Jurkat, Clone E6-1 (cell line): ENCODE results near the gene PDE4DIP.
"Not testable (repeated sequence)": the region's sequence is repeated elsewhere in the genome, so short reads cannot be mapped to it uniquely, and the experiment has no call there.

Experiments
- DNase-seq: peaks from one replicate; pipeline ENCODE4 v3.0.0-alpha.2; 2011; ENCODE audit warnings: low read depth, low spot score
- H3K4me3 ChIP-seq: 2 replicates; pipeline ENCODE4 v1.5.1; 2011; ENCODE audit warnings: mild to moderate bottlenecking, low read length, control low read depth, moderate library complexity

Gene PDE4DIP

GRCh38 chr1:148958343-148958742 is 114.1 kb downstream of the PDE4DIP start:
- not testable (repeated sequence) for H3K4me3 ChIP-seq, DNase-seq

DNA sequence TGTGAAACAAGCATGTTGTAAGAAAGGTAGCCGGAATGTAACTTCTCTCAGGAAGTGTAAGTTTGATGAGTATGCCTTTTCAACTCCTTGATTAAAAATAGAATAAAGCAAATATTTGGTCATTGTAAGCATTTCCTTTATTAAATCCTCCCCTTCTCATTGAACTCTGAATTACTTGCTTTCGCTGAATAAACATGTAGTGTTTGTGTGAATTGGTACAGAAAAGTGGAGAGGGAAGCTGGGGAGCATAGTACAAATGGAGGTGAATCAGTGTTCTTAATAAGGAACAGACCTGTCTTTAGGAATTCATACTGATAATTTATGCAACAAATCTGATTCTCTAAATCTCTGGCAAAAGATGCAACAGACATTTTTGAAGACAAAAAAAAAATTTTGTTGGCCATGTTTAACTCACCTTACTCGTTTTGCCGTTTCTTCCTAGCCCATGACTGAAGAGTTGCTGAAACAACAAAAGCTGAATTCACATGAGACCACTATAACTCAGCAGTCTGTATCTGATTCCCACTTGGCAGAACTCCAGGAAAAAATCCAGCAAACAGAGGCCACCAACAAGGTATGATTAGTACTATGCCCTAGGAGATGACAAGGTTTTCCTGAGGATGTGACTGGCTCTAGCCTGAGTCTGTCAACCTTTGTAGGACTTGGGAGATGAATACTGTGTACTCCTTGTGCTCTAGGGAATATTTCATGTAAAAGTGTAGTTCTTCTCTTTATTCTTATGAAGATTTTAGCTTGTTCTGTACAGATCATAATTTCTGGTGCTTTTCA is 116.2 kb downstream of the PDE4DIP start:
- DNase-seq, H3K4me3 ChIP-seq: not testable (repeated sequence)

DNA sequence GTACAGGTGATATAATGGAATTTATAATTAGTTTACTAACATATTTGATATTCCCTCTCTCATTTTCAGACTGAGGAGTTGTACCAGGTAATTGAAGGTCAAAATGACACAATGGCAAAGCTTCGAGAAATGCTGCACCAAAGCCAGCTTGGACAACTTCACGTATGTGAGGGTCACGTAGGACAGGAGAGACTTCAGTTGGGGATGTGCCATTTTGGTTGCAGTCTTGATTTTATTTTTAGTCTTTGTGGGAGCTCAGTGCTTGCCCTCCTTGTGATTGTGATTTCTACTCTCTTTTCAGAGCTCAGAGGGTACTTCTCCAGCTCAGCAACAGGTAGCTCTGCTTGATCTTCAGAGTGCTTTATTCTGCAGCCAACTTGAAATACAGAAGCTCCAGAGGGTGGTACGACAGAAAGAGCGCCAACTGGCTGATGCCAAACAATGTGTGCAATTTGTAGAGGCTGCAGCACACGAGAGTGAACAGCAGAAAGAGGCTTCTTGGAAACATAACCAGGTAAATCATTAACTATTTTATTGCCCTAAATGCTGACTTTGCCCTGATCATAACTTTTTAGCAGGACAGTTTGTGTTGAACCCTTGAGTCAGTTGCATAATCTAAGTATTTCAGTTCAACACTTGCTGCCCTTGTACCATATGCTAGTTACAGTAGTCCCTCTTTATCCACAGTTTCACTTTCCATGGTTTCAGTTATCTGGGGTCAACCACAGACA is 118.1 kb downstream of the PDE4DIP start:
- not testable (repeated sequence) for DNase-seq, H3K4me3 ChIP-seq

- not testable (repeated sequence) for DNase-seq
Measured at GRCh38 chr1:148966084-148966483, 121.9 kb downstream of the PDE4DIP start.

DNA sequence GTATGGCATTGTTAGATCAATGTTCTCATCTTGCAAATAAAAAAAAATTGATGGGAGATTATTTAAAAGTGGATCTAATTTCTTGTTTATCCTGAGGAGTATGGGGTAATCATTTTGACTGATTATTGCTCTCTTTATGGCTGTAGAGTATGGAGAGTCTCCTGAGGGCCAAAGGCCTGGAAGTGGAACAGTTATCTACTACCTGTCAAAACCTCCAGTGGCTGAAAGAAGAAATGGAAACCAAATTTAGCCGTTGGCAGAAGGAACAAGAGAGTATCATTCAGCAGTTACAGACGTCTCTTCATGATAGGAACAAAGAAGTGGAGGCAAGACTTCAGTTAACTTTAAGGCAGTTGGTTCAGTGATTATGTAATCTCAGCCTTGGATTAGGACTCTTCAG is 123.4 kb downstream of the PDE4DIP start:
- DNase-seq, H3K4me3 ChIP-seq: not testable (repeated sequence)

More at GRCh38 chr1:148966084-148966483, 121.9 kb downstream of the PDE4DIP start:
- H3K4me3 ChIP-seq = not testable (repeated sequence)

DNA sequence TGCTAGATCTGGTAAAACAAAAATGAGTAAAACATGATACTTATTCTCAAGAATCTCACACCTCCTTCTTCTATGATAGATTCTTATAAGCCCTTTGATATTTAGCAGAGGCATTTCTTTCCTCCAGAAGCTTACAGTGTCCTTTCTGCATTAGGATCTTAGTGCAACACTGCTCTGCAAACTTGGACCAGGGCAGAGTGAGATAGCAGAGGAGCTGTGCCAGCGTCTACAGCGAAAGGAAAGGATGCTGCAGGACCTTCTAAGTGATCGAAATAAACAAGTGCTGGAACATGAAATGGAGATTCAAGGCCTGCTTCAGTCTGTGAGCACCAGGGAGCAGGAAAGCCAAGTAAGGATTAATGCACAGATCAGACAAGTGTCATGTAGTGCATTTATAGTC is 124.5 kb downstream of the PDE4DIP start:
- not testable (repeated sequence) for H3K4me3 ChIP-seq, DNase-seq

DNA sequence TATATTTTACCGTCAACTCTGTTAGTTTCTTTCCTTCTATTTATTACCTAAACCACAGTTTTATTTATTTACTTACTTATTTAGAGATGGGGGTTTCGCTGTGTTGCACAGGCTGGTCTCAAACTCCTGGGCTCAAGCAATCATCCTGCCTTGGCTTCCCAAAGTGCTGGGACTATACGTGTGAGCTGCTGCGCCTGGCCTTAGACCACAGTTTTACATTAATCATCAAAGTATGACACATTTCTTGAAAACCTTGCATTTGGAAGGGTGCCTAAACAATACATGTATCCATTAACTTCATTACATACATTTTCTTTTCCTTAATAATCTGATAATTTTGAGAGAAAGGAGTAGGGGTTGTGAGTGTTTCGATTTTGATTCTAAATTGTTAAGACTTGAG is 124.9 kb downstream of the PDE4DIP start:
- not testable (repeated sequence) for H3K4me3 ChIP-seq, DNase-seq

- H3K4me3 ChIP-seq, DNase-seq: not testable (repeated sequence)
Measured at GRCh38 chr1:148975453-148975852, 131.2 kb downstream of the PDE4DIP start.

- DNase-seq, H3K4me3 ChIP-seq: not testable (repeated sequence)
Measured at GRCh38 chr1:148975866-148976537, 131.8 kb downstream of the PDE4DIP start.

- not testable (repeated sequence) for DNase-seq, H3K4me3 ChIP-seq
Measured at GRCh38 chr1:148977785-148978184, 133.6 kb downstream of the PDE4DIP start.

- not testable (repeated sequence) for H3K4me3 ChIP-seq
Measured at GRCh38 chr1:148989378-148989777, 145.2 kb downstream of the PDE4DIP start.

GRCh38 chr1:148990233-148990788 is 146.1 kb downstream of the PDE4DIP start:
- not testable (repeated sequence) for DNase-seq, H3K4me3 ChIP-seq

More at GRCh38 chr1:148989378-148989777, 145.2 kb downstream of the PDE4DIP start:
- DNase-seq = not testable (repeated sequence)

- not testable (repeated sequence) for H3K4me3 ChIP-seq, DNase-seq
Measured at GRCh38 chr1:148991818-148992217, 147.6 kb downstream of the PDE4DIP start.

- not testable (repeated sequence) for DNase-seq
Measured at GRCh38 chr1:148992364-148992763, 148.1 kb downstream of the PDE4DIP start.

DNA sequence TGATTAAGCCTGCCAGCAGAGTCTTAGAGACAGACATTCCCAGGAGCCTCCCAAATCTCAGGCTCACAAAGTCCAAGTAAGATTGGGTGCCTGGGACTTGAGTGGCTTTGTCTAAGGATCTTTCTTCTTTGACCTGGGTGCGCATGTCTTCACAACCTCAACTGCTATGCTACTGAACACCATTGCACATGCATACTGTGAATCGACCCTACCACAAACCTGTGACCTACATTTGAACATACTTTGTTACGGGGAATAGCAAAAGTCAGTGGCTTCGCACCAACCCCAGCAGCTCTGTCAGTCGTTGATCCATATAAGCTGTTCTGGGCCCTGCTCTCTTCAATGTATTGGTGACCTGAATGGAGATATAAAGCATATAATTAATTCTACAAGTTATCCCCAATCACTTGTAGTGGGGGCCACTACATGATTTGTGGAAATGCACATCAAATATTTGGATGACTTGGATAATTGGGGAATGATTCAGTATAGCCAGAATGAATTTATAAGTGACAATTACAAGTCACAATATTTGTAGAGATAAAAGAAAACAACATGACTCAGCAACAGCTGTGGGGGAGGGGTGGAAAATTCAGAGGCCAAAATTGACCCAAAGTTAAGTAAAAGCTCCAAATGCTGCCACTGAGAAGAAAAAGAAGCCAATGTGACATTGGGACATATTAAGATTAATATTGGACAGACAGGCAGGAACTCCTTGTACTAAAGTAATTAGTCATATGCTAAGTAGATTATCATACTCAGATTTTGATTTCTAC is 152.4 kb downstream of the PDE4DIP start:
- not testable (repeated sequence) for H3K4me3 ChIP-seq, DNase-seq

More at GRCh38 chr1:148992364-148992763, 148.1 kb downstream of the PDE4DIP start:
- not testable (repeated sequence) for H3K4me3 ChIP-seq

DNA sequence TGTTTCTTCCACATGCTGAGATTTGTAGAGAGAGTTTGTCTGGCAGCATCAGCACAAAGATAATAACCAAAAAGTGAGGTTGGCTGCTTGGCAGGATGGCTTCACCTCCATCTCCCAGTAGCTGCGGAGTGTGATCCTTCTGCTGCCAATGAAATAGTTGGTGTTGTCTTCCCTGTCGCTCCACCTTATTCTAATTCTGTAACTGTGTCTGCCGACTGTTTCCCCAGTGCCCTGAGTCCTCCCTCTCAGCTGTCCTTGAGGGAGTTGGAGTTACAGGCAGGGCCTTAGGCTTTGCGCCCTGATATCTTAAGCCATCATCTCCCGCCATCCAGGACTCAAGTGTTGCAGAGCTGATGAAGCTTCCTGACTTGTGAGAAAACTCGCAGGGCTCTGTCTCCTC is 153.2 kb downstream of the PDE4DIP start:
- DNase-seq, H3K4me3 ChIP-seq: not testable (repeated sequence)

DNA sequence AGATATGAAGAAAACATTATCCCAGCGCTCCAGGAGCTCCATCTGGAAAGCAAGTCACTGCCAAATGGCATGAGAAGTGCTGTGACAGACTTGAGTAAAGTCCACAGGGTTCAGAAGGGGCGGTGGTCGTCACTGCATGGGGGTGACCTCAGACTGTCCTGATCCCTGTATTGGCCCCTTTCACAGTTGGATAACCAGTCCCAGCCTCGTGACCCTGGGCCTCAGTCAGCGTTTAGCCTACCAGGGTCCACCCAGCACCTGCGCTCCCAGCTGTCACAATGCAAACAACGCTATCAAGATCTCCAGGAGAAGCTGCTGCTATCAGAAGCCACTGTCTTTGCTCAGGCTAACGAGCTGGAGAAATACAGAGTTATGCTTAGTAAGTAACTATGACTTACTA is 158.4 kb downstream of the PDE4DIP start:
- not testable (repeated sequence) for DNase-seq, H3K4me3 ChIP-seq

DNA sequence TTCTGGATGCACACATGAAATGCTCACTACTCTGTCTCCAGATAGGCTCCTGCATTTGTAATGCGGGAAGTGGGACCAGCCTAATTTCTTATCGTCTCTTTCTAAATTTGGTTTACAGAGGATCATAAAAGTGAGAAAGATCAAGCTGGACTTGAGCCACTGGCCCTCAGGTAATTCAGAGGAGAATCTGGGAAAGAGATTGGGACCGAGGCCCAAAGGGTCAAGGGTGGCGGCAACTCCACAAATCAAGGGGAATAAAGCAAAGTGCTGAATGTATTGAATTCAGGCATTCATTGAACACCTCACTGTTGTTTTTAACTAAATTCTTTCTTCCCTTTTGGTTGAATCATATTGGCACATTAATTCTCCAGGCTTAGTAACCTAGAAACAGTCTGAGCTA is 164.1 kb downstream of the PDE4DIP start:
- not testable (repeated sequence) for H3K4me3 ChIP-seq

More for the DNA sequence above, 164.1 kb downstream of the PDE4DIP start:
- not testable (repeated sequence) for DNase-seq
